ENCODE data around the gene UBAC2. TPM values are rescaled to one million over a fixed set of nuclear protein-coding genes. Genes with fewer than 3 reads are reported as not detected.

UBAC2 gene
- total RNA-seq, 1 donor from 2014 or later, result 87.7 TPM

DNA sequence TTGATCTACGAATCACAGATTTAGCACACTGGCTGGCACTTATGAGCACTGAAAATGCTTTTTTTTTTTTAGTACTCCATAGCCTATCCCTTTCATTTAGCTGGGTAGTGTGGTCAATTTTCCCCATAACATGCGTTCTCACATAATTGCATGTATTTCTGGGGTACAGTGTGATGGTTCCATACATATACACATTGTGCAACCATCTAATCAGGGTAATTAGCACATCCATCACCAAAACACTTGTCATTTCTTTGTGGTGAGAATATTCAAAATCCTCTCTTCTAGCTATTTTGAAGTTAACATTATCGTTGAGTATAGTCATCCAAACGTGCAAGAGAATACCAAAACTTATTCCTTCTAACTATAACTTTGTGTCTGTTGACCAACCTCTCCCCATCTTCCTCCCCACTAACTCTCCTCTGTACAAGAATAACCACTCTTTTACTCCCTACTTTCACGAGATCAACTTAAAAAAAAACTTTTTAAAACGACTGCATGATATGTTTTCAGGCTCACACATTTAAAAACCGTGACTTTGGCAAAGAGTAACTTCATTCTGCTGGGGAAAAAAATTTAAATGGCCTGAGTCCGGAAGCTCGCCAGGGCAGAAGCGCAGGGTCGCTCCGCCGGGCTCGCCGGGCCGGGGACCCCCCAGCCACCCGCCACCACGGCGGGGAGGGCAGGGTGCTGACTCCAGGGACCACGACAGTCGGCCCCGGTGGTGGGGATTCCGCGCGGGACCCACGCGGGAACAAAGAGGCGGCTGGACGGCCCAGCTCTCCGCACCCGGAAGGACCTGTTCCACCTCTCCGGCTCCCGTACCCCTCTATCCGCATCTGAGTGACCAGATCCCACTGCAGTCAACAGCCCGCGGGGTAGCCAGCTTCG lies 868 bp upstream of the UBAC2 start:
- Histone ChIP-seq H2AFZ (replicated peaks) (peak overlapping the region; percentile 66), H3K9me3 (ENCODE audit: low read depth) (no peaks in the 10 kb centered on the region), H3K79me2 (ENCODE audit: low read depth) (peaks cover 61% of the 10 kb centered on the region), H3K4me2 (peak overlapping the region; percentile 91), H3K27ac (no peak overlapping the region), H3F3A (ENCODE audit: low read depth) (peaks cover 10% of the 10 kb centered on the region), H3K27me3 (no peaks in the 10 kb centered on the region), H3K4me1 (peaks cover 6% of the 10 kb centered on the region), H3K9ac (peak overlapping the region; percentile 97), H3K36me3 (no peaks in the 10 kb centered on the region), H4K20me1 (ENCODE audit: low read depth) (peaks cover 32% of the 10 kb centered on the region), H3K4me3 (peak overlapping the region; percentile 88)
- peak overlapping the region; percentile 88 for H3K27ac Mint-ChIP-seq
- peaks cover 11% of the 10 kb centered on the region for H3K36me3 Mint-ChIP-seq
- H3K9me3 Mint-ChIP-seq, result no peaks in the 10 kb centered on the region
- H3K4me1 Mint-ChIP-seq, result peaks cover 25% of the 10 kb centered on the region
- peak overlapping the region; percentile 90 for H3K4me3 Mint-ChIP-seq
- no peak for DNase-seq (ENCODE audit: low spot score)
- no peaks in the 10 kb centered on the region for H3K27me3 Mint-ChIP-seq (ENCODE audit: insufficient read depth, low read depth)
- TF ChIP-seq CTCF (IDR thresholded peaks at IDR 0.05) (no peak), EZH2 (IDR thresholded peaks at IDR 0.05) (no peak)

- H3K9me3 ChIP-seq (ENCODE audit: low read depth), result no peaks in the 10 kb centered on the region
- no peaks in the 10 kb centered on the region for H3K9me3 Mint-ChIP-seq
- TF ChIP-seq EZH2phosphoT487 (IDR thresholded peaks at IDR 0.05), result no peak
- no peak for TF ChIP-seq CTCF (IDR thresholded peaks at IDR 0.05)
- TF ChIP-seq EZH2 (IDR thresholded peaks at IDR 0.05), result no peak
- no peak for DNase-seq (ENCODE audit: low spot score)
- no peak overlapping the region for H3K27ac Mint-ChIP-seq
- H3K4me1 ChIP-seq, result peaks cover 9% of the 10 kb centered on the region
- no peak overlapping the region for H3K27ac ChIP-seq
- peaks cover 31% of the 10 kb centered on the region for H3K36me3 Mint-ChIP-seq
- peaks cover 2% of the 10 kb centered on the region for H3K27me3 Mint-ChIP-seq (ENCODE audit: insufficient read depth, low read depth)
- H3K4me3 ChIP-seq, result no peak overlapping the region
- peaks cover 4% of the 10 kb centered on the region for H3F3A ChIP-seq (ENCODE audit: low read depth)
- no peak overlapping the region for H3K4me2 ChIP-seq
- no peaks in the 10 kb centered on the region for H3K36me3 ChIP-seq
- peaks cover 96% of the 10 kb centered on the region for H3K79me2 ChIP-seq (ENCODE audit: low read depth)
- H3K4me1 Mint-ChIP-seq, result peaks cover 38% of the 10 kb centered on the region
- peaks cover 73% of the 10 kb centered on the region for H4K20me1 ChIP-seq (ENCODE audit: low read depth)
- no peak overlapping the region for H3K4me3 Mint-ChIP-seq
- no peak overlapping the region for H3K9ac ChIP-seq
- H2AFZ ChIP-seq (replicated peaks), result no peak overlapping the region
- H3K27me3 ChIP-seq, result no peaks in the 10 kb centered on the region
These were observed 3.2 kb downstream of the UBAC2 start for GRCh38 chr13:99203601-99204579.

- Histone ChIP-seq H3K36me3 (no peaks in the 10 kb centered on the region), H2AFZ (replicated peaks) (no peak overlapping the region), H3K4me3 (no peak overlapping the region), H4K20me1 (ENCODE audit: low read depth) (peaks cover 90% of the 10 kb centered on the region), H3F3A (ENCODE audit: low read depth) (peaks cover 4% of the 10 kb centered on the region), H3K9ac (no peak overlapping the region), H3K79me2 (ENCODE audit: low read depth) (peaks cover 100% of the 10 kb centered on the region), H3K27ac (no peak overlapping the region), H3K4me2 (no peak overlapping the region), H3K9me3 (ENCODE audit: low read depth) (no peaks in the 10 kb centered on the region), H3K4me1 (peaks cover 3% of the 10 kb centered on the region), H3K27me3 (no peaks in the 10 kb centered on the region)
- H3K36me3 Mint-ChIP-seq, result peaks cover 31% of the 10 kb centered on the region
- H3K27me3 Mint-ChIP-seq (ENCODE audit: insufficient read depth, low read depth), result peaks cover 2% of the 10 kb centered on the region
- H3K27ac Mint-ChIP-seq, result no peak overlapping the region
- H3K4me3 Mint-ChIP-seq, result no peak overlapping the region
- TF ChIP-seq EZH2 (IDR thresholded peaks at IDR 0.05), result no peak
- TF ChIP-seq EZH2phosphoT487 (IDR thresholded peaks at IDR 0.05), result no peak
- TF ChIP-seq CTCF (IDR thresholded peaks at IDR 0.05), result no peak
- H3K9me3 Mint-ChIP-seq, result no peaks in the 10 kb centered on the region
- DNase-seq (ENCODE audit: low spot score), result no peak
- H3K4me1 Mint-ChIP-seq, result peaks cover 36% of the 10 kb centered on the region
These were observed 5.1 kb downstream of the UBAC2 start for GRCh38 chr13:99205621-99206220.

Data from neural progenitor cell (in vitro differentiated cells).